IPS-NIHi11 (cell line): ENCODE data around the gene POLRMT.

Experiments
- DNase-seq: peaks from one replicate; pipeline ENCODE4 v3.0.0; 2012; ENCODE audit warnings: mixed read lengths, low spot score

The POLRMT gene

DNA sequence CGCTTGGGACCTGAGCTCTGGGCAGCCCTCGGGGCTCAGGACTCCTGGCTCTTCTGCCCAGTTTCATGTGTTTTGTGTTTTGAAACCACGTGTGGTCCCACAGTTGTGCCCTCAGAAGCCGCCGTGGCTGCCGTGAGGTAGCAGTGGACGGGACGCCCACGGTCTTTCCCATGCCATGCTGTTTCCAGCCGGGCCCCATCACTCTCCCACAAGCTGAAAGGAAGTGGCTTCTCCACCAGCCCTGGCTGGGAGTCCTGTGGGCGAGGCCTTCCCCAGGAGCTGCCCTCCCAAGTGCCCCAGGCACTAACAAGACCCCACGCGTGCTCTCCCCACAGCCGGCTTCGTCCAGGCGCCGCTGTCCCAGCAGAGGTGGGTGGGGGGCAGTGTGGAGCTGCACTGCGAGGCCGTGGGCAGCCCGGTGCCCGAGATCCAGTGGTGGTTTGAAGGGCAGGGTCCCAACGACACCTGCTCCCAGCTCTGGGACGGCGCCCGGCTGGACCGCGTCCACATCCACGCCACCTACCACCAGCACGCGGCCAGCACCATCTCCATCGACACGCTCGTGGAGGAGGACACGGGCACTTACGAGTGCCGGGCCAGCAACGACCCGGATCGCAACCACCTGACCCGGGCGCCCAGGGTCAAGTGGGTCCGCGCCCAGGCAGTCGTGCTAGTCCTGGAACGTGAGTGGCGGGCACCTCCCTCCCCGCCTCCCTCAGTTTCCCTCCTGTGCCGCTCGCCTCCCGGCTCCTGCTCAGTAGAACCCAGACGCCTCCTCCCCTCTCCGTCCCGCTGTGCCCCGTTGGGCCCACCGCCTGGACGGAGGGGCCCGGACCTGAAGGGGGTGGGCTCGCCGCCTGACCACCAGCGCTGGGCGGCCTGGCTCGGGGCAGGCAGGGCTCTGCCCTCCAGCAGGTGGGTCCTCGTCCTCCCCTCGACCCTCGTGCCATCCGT, 55.6 kb downstream of the POLRMT start:
- DNase-seq, result no peak

DNA sequence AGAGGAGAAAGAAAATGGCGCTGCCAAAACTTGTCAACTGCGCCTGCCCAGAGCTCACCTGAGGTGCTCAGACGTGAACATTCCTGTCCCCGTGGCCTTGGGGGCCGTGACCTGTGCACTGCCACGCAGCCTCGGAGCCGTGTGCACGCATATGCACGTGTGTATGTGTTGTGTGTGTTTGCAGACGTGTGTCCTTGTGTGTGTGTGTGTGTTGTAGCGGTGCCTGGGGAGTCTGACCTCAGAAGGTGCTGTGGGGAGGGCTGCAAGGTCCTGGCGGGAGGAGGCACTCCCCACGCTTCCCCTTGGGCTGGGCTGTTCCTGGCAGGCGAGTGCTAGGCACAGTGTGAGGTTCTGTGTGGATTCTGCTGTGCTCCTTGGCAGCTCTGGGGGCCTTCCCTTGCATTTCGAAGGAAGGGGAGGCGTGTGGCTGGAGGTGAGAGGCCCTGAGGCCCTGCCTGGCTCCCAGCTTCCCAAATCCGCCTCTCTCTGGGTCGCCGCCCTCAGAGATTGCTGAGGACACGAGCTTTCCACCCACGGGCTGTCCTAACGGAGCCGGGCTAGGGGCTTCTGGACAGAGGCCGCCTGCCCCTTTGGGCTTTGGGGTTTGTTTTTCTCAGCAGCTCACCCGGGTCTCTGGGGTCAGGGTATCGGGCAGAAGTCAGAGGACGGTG, 56.4 kb downstream of the POLRMT start:
- DNase-seq, result no peak

DNA sequence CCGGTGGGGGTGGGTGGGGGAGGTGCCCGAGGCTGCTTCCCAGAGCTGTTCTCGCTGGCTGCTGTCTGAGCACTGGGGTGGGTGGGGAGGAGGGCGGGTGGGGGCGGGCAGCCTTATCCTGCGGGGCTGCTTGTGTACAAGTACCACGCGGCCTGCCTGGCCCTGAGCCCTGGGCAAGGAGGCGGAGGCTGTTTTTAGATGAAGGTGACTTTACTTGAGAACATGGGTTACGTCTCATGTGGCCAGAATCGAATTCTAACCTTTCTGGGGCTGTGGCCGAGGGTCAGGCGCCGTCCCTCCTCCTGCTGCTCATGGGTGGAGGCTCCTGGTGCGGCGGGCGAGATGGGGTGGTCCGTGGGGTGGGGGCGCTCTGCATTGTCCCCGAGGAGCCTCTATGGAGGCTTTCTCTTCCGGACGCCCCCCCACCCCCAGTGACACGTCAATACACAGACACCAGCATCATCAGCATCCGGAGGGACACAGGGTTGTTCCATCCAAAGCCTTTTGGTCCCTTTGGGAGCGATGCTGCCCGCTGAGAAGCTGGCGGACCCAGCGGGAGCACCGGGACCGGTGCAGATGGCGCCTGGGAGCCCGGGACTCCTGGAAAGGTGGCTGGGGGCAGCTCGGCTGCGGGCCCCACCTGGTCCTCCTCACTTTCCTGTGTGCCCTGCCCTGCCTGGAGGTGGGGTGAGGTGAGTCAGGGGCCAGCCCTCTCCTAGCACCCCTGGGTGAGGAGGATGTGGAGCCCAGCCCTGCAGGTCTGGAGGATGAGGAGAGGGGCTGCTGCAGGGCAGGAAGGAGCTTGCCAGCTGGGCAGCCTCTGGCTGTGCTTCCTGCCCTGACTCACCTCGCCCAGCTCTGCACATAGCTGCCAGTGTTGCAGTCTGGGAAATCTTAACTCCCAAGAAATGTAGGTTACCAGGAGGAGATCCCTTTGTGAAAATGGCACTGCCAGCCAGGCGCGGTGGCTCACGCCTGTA, 57.5 kb downstream of the POLRMT start:
- no peak for DNase-seq

DNA sequence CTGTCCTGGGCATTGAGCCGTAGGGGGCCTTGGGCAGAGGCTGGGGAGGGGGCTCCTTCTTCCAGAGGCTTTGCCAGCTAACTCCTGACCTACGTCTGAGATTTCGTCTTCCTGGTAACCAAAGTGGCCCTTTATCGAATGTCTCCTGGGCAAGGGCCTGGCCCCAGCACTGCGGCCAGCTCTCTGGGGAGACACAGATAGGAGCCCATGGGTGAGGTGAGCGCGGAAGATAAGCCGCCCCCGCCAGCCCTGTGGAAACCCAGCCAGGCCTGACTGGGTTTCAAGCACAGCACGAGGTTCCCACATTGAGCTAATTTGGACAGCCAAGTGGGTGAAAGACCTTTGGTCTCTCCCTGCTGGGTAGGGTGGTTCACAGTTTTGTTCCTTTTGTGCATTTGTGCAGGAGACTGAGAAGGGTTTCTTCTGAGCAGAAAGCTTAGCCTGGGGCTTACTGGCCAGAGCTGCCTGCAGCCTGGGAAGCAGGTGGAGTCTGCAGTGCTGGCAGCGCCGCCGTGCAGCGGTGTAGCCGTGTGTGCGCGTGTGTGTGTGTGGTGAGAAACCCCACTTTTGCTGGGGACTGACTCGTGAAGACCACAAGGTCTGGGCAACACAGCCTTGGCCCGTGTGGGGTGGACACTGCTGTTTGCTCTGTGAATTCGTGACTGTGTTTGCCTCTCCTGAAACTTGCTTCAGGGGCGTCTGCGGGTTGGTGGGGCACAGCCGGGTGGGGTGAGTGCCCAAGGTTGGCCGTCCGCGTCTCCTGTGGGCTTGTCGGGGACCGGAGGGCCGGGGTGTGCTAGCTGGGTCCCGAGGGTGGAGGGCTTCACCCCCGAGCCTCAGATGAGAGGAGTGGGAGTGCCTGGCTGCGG, 58.4 kb downstream of the POLRMT start:
- DNase-seq, result no peak

DNA sequence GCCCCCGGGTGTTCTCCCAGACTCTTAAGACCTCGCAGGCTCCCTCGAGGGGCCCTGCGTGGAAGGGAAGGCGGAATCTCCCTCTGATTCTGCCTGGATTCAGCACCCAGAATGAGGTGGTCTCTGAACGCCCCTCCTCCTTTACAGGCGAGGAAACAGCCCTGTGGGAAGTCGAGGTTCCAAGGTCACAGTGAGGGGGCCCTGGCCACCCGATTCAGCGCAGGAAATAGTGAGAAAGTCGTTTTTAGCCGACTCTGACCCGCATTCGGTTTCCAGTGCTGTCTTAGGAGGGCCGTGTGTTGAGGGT, 59.9 kb downstream of the POLRMT start:
- DNase-seq, result no peak

DNA sequence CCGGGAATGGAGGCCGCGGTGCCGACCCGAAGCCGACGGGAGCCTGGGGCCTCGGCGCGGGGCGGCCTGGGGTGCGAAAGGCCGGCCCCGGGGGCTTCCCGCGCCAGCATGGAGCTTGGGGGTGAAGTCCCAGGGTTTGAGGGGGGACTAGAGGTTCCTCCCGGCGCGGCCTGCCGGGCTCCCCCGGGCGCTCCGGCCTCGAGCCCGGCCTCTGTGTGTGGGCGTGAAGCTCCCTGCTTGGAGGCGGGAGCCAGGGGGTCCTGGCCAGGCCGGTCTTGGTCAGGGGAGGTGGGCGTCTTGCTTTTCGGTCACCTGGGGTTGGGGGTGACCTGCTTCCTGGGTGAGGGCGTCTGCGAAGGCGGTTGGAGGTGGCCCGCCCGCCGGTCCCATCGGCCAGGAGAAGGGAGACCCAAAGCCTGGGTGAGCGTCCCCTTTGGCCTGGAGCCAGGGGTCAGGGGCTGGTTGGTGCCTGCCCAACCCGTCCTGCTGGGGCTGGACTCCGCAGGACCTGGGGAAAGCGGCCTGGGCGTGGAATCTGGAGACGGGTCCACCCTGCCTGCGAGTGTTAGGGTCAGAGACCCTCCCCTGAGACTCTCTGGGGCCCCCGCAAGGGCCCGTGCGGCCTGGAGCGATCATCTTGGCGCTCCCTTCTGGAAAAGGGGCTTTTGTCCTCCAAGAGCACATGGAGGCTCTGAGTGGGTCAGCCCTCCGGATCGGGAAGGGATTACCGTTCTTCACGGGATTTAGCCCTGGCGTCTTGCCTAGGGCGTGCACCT, 60.4 kb downstream of the POLRMT start:
- DNase-seq, result no peak

DNA sequence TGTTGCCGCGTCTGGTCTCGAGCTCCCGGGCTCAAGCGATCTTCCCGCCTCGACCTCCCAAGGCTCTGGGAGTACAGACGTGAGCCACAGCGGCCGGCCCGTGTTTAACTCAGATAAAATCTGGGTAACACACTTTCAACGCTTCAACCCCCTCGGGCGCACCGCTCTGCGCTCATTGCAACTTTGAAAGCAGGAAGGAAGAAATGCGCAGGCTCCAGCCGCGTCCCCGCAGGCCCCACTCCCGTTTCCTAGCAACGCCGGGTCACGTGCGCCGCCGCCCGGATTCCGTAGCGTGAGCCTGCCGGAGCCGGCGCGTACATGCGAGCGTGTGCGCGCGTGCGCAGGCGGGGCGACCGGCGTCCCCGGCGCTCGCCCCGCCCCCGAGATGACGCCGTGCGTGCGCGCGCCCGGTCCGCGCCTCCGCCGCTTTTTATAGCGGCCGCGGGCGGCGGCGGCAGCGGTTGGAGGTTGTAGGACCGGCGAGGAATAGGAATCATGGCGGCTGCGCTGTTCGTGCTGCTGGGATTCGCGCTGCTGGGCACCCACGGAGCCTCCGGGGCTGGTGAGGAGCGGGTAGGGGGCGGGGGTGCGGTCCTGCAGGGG, 61.1 kb downstream of the POLRMT start, which contains the start of gene BSG:
TSS of gene BSG (plus strand) at position 457 of the 603 bp plus-strand sequence. CDS start at position 496, 39 bp downstream.
- peak; percentile 100 for DNase-seq

DNA sequence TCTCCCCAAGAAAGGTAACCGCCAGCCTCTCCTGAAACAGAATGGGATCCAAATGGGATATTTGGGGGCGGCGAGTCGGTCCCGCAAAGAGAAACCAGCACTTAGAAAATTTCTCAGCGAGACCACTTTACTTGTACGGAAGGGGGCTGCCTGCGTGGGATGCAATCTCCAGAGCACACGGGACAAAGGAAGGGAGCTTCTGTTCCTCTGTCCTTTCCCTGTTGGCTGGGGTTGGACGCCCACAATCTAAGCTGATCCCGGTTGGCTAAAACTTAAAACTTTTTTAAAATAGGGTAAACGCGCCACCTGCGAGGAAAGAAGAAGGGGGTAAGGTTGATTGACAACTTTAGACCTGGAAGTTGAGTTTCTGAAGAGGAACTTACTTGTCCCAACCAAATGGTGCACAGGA, 61.8 kb downstream of the POLRMT start:
- DNase-seq, result peak; percentile 46

DNA sequence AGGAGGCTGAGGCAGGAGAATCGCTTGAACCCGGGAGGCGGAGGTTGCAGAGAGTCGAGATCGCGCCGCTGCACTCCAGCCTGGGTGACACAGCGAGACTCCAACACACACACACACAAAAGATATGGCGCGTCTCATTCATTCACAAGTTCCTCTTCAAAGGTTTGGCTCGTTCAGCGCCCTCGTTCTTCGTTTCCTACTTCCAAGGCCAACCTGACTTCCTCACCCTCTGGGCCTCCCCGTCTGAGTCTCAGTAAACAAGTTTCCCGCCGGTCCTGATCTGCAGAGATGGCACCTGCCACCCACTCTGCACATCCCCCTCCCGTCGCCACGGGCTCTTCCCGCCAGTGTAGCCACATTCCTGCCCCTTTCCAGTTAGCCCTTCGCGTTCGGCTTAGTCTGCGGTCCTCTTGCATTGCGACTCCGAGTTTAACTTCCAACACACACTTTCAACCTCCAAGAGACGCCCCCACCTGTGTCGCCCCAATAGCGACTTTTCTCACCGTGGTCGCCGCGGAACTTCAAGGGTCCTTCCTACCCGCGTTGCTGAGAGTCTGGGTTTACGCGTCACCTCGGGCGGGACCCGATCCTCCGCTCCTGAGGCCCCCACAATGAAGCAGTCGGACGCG, 62.3 kb downstream of the POLRMT start:
- DNase-seq, result peak; percentile 51

DNA sequence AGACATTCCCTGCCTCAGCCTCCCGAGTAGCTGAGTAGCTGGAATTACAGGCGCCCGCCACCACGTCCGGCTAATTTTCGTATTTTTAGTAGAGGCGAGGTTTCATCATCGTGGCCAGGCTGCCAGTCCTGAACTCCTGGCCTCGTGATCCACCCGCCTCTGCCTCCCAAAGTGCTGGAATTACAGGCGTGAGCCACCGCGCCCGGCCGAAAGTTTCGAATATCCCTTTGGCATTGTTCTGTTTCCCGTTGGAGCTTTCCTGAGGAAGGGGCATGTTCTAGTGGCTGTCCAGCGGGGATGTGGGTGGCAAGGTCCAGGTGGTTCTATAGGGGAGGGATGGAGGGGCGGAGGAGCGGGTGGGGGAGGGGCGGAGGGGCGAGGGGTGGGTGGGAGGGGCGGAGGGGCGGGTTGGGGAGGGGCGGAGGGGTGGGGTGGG, 63.1 kb downstream of the POLRMT start:
- no peak for DNase-seq

DNA sequence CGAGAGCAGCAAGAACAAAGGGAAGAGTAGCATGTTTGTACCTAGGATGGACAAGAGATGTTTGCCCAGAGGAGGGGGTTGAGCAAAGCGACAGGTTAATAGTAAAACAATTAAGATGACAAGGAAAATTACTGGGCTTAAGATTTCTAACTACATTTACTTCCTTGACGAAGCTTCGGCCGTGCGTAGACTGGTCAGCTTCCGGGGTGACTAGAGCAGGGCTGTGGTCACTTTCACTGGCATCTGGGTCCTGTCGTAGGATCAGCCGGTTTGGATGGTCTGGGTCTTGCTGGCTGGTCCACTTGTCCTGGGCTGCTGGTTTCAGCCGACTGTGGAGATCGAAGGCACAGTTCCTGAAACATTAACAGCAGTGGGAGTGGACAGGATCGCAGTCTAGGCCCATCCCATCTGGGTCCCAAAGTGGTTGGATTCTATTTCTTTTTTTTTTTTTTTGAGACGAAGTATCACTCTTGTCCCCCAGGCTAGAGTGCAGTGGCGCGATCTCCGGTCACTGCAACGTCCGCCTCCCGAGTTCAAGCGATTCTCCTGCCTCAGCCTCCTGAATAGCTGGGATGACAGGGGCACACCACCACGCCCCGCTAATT, 65.9 kb downstream of the POLRMT start:
- DNase-seq, result no peak
